Kidney epithelial cell (primary cell): ENCODE results near the gene CDK19. TPM values are rescaled to one million over a fixed set of nuclear protein-coding genes. Genes with fewer than 3 reads are reported as not detected.
"Not testable (repeated sequence)": the region's sequence is repeated elsewhere in the genome, so short reads cannot be mapped to it uniquely, and the experiment has no call there.

ENCODE experiments used
- DNase-seq: peaks from one replicate; pipeline ENCODE4 v3.0.0-alpha.2; 2010; ENCODE audit warnings: low read depth
- H3K27me3 ChIP-seq: 2 replicates; pipeline ENCODE4 v1.6.0; 2011; ENCODE audit warnings: low read length; ENCODE audit not compliant: control insufficient read depth, insufficient read depth
- H3K36me3 ChIP-seq: 2 replicates; pipeline ENCODE4 v1.5.1; 2011; ENCODE audit warnings: low read length; ENCODE audit not compliant: control insufficient read depth, insufficient read depth
- H3K4me3 ChIP-seq: 2 replicates; pipeline ENCODE4 v1.5.1; 2011; ENCODE audit warnings: low read depth, mild to moderate bottlenecking, control low read depth, low read length
- CTCF ChIP-seq: IDR thresholded peaks from 2 replicates; pipeline ENCODE4 v1.5.1; 2011; ENCODE audit warnings: mild to moderate bottlenecking, moderate library complexity, low read length, control low read depth, inconsistent platforms; ENCODE audit not compliant: insufficient read depth, poor library complexity, severe bottlenecking
- total RNA-seq: library from RNA; depleted of rRNA; stranded (reverse); fragments of >200 nt; gene quantifications from 2 replicates; pipeline ENCODE4 v1.2.3, GENCODE V29; 2015

Gene CDK19
- total RNA-seq, 1 donor from 2014 or later = 17.6 TPM

DNA sequence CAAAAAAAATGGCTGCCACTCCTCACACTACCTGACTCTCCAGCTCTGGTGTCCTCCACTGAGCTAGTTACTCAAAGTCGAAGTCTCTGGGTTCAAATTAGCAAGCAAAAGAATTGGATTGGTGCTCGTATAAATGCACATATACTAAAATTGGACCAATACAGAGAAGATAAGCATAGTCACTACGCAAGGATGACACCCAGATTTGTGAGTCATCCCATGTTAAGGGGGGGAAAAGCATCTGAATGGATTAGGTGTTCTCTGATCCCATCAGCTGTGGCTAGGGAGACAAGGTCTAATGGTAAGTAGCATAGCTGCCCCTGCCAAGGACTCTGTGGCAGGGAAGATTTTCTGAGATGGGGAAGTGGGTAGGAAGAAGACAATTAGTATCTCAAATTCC lies 41.0 kb upstream of the CDK19 start:
- no peak for DNase-seq
- H3K4me3 ChIP-seq = no peak overlapping the region
- no peak for TF ChIP-seq CTCF

DNA sequence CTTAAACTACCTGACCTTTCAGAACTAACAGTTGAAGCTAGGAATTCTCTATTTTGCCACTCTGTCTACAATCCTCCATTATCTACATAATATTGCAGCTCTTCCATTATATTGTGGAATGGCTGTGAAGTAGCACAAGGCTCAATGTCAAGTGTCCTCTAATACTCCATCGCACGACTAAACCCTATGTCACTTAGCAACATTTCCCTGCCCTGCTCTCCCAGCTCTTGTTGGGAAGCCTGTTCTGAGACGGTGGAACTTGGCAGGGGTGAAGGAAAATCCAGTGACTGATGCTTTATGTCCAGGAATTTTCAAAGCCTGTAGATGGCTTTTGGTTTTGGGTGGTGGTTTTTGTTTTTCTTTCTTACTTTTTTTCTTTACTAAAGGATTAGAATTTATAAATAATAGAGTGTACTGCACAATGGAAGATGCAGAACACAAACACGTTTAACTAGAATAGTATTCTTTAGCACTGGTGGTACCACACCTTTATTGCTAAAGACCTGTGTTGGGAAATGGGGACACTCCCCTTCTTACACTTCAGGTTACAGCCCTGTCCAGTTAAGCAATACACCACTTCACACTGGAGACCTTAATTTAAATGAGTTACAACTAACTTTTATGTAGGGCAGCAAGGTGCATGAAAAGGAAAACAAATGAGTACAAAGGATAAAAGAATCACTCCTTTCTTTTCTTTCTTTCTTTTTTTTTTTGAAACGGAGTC lies 38.6 kb upstream of the CDK19 start:
- no peak for DNase-seq
- TF ChIP-seq CTCF = no peak
- H3K27me3 ChIP-seq = no peaks in the 10 kb centered on the region

More for the DNA sequence above, 41.0 kb upstream of the CDK19 start:
- H3K36me3 ChIP-seq = no peaks in the 10 kb centered on the region
- H3K27me3 ChIP-seq = no peaks in the 10 kb centered on the region

GRCh38 chr6:110852773-110853172 lies 37.5 kb upstream of the CDK19 start:
- no peaks in the 10 kb centered on the region for H3K36me3 ChIP-seq
- no peak overlapping the region for H3K4me3 ChIP-seq
- DNase-seq = no peak
- no peaks in the 10 kb centered on the region for H3K27me3 ChIP-seq
- TF ChIP-seq CTCF = no peak

More for the DNA sequence above, 38.6 kb upstream of the CDK19 start:
- H3K4me3 ChIP-seq = no peak overlapping the region
- no peaks in the 10 kb centered on the region for H3K36me3 ChIP-seq

DNA sequence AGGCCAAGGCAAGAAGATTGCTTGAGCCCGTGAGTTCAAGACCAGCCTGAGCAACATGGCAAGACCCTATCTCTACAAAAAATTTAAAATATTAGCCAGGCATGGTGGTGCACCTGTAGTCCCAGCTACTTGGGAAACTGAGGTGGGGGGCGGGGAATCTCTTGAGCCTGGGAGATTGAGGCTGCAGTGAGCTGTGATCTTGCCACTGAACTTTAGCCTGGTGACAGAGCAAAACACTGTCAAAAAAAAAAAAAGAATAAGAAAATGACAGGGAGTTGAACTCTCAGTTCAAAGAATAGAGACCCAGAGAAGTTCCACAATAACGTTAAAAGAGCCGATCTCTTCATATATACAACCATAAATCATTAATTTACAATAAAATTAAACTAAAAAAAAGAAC lies 34.5 kb upstream of the CDK19 start:
- H3K27me3 ChIP-seq = no peaks in the 10 kb centered on the region
- H3K4me3 ChIP-seq = no peak overlapping the region
- DNase-seq = no peak
- H3K36me3 ChIP-seq = no peaks in the 10 kb centered on the region
- TF ChIP-seq CTCF = no peak

- no peak for DNase-seq
- Histone ChIP-seq H3K36me3 (no peaks in the 10 kb centered on the region), H3K27me3 (no peaks in the 10 kb centered on the region), H3K4me3 (no peak overlapping the region)
- TF ChIP-seq CTCF = no peak
Measured at GRCh38 chr6:110841266-110841665, 26.0 kb upstream of the CDK19 start.

GRCh38 chr6:110835751-110836150 lies 20.5 kb upstream of the CDK19 start:
- not testable (repeated sequence) for DNase-seq, H3K4me3 ChIP-seq, H3K36me3 ChIP-seq, H3K27me3 ChIP-seq
